Measurements from ENCODE around the gene TMED5. TPM values are rescaled to one million over a fixed set of nuclear protein-coding genes. Genes with fewer than 3 reads are reported as not detected.

Gene TMED5
- total RNA-seq, 4 donors from 2014 or later, result 23.9 to 34.4 (median 26.9) TPM

DNA sequence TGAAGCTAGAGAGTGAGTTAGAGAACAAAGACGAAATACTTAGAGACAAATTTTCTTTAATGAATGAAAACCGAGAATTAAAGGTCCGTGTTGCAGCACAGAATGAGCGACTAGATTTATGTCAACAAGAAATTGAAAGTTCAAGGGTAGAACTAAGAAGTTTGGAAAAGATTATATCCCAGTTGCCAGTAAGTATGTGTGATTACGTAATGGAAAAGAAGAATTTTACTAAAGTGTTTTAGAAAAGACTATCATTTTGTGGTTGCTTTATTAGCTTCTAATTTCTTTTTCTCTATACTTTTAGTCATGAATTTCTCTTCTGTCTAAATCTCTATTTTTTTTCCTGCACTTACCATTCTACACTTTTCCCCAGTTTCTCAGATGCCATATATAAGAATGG is 27.0 kb upstream of the TMED5 start:
- intact Hi-C loops (cut with DNase I; ENCODE audit: low total_unique reads), result no loop called here
- DNase-seq (ENCODE audit: low spot score in 2 of 2), result no peak
- H3K4me3 ChIP-seq (ENCODE audit: low read depth, poor library complexity, severe bottlenecking), result no peak overlapping the region
- WGBS, 2 donors, result 92 to 94% methylated on average over 5 of the region's 5 CpGs
- TF ChIP-seq, protein P1, sequence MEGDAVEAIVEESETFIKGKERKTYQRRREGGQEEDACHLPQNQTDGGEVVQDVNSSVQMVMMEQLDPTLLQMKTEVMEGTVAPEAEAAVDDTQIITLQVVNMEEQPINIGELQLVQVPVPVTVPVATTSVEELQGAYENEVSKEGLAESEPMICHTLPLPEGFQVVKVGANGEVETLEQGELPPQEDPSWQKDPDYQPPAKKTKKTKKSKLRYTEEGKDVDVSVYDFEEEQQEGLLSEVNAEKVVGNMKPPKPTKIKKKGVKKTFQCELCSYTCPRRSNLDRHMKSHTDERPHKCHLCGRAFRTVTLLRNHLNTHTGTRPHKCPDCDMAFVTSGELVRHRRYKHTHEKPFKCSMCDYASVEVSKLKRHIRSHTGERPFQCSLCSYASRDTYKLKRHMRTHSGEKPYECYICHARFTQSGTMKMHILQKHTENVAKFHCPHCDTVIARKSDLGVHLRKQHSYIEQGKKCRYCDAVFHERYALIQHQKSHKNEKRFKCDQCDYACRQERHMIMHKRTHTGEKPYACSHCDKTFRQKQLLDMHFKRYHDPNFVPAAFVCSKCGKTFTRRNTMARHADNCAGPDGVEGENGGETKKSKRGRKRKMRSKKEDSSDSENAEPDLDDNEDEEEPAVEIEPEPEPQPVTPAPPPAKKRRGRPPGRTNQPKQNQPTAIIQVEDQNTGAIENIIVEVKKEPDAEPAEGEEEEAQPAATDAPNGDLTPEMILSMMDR (IDR thresholded peaks at IDR 0.05), result no peak
- TF ChIP-seq POLR2A (IDR thresholded peaks at IDR 0.05), result no peak

DNA sequence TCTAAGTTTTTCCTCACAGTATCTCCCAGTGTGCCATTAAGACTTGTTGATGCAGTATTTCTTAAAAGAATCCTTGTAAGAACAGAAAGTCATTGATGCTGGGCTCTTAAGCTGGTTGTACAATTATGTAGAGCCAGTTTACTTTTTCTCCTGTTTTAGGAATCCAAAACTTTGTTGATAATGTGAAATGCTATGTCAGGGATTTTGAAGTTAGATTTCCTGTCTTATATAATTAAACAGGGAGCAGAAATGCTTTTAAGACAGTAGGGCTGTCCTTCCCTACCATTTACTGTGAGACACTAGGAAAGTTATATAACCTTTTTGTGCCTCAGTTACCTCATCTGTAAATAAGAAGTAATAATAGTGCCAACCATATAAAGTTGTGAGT is 26.3 kb upstream of the TMED5 start:
- intact Hi-C loops (cut with DNase I; ENCODE audit: low total_unique reads), result no loop called here
- no peak overlapping the region for H3K4me3 ChIP-seq (ENCODE audit: low read depth, poor library complexity, severe bottlenecking)
- no peak for DNase-seq (ENCODE audit: low spot score in 2 of 2)
- no peak for TF ChIP-seq POLR2A (IDR thresholded peaks at IDR 0.05)
- TF ChIP-seq, protein P1 (IDR thresholded peaks at IDR 0.05), result no peak

DNA sequence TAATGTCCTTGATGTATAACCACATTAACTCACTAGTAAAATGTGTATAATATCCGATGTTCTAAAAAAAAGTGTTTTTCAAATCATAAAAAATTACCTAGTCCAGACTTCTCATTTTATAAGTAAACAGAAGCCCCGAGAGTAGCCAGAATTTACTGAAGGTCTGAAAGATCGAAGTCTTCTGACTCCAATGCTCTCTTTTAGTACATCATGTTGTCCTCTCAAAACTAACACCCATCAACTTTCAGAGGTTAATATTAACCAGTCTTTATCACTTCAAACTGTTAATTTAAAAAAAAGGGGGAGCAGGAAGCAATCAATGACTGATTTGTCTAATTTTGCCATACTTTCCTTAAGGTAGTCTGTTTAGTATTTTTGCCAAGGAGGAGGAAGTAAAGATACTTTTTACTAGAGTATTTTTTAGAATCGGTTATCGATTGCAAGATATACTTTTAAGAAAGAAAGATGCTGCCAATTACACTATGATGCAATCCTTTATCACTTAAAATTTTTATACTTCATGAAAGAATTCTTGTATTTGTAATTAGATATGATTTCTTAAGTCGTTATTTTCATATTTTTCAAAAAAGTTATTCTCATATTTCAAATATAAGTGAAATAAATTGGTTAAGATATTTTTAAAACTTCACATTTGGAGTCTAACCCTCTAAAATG is 25.8 kb upstream of the TMED5 start:
- no peak overlapping the region for H3K4me3 ChIP-seq (ENCODE audit: low read depth, poor library complexity, severe bottlenecking)
- 93 to 94% methylated on average over 6 of the region's 6 CpGs for WGBS, 2 donors
- TF ChIP-seq POLR2A (IDR thresholded peaks at IDR 0.05), result no peak
- TF ChIP-seq, protein P1 (IDR thresholded peaks at IDR 0.05), result no peak
- DNase-seq (ENCODE audit: low spot score in 2 of 2), result no peak
- intact Hi-C loops (cut with DNase I; ENCODE audit: low total_unique reads), result no loop called here

DNA sequence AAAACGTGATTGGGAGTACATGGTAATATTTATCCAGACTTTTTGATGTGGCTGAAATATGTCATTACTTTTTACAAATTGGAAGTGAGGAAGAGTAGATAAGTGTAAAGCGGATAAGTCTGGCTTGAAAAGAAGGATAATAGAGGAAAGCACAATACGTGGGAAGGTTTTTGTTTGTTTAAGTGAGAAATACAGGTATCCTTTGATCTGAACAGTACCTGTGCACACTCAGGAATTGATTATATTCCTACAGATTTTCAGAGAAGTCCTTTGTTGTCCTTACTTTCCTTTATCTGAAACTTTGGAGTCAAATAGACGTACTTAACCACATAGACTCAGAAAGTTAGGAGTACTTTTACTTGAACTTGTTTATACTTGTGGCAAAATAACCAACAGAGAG is 20.5 kb upstream of the TMED5 start:
- TF ChIP-seq POLR2A (IDR thresholded peaks at IDR 0.05), result no peak
- TF ChIP-seq, protein P1 (IDR thresholded peaks at IDR 0.05), result no peak
- 95 to 96% methylated on average over 4 of the region's 4 CpGs for WGBS, 2 donors
- no peak overlapping the region for H3K4me3 ChIP-seq (ENCODE audit: low read depth, poor library complexity, severe bottlenecking)
- DNase-seq (ENCODE audit: low spot score in 2 of 2), result no peak
- intact Hi-C loops (cut with DNase I; ENCODE audit: low total_unique reads), result no loop called here

DNA sequence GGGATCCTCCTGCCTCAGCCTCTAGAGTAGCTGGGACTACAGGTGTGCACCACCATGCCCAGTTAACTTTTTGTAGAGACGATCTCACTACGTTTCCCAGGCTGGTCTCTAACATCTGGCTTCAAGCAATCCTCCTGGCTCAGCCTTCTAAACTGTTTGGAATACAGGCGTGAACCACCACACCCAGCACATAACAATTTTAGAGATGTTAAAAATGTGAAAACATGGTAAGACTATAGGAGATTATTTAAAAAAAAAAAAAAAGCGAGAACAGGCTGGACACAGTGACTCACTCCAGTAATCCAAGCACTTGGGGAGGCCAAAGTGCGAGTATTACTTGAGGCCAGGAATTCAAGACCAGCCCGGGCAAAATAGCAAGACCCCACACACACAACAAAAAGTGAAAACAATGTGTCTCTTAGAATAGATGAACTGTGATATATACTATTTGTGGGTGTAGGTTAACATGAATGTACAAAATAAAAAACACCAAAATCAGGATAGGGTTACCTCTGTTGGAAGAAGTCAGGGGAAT is 19.9 kb upstream of the TMED5 start:
- TF ChIP-seq, protein P1 (IDR thresholded peaks at IDR 0.05), result no peak
- TF ChIP-seq POLR2A (IDR thresholded peaks at IDR 0.05), result no peak
- intact Hi-C loops (cut with DNase I; ENCODE audit: low total_unique reads), result no loop called here
- no peak for DNase-seq (ENCODE audit: low spot score in 2 of 2)
- no peak overlapping the region for H3K4me3 ChIP-seq (ENCODE audit: low read depth, poor library complexity, severe bottlenecking)
- WGBS, 2 donors, result 87 to 94% methylated on average over 6 of the region's 6 CpGs

DNA sequence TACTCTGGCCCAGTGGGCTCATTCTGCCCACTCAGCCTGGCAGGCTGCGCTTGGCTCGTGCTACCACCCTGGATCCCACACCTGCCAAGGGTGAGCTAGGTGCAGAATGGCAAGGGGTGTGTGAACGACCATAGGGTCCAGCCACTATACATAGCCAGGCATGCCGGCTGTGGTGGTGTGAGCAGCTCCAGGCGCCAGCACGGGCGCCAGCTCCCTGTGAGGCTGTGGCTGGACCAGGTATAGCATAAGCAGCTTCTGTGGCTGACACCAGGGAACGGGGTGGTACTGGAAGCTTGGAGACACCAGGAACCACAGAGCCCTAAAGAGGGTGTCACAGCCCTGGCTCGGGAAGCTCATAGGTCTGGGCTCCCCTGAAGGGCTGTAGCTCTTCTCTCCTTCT is 18.9 kb upstream of the TMED5 start:
- TF ChIP-seq, protein P1 (IDR thresholded peaks at IDR 0.05), result no peak
- TF ChIP-seq POLR2A (IDR thresholded peaks at IDR 0.05), result no peak
- 98% methylated on average over 8 to 9 of the region's 9 CpGs for WGBS, 2 donors
- intact Hi-C loops (cut with DNase I; ENCODE audit: low total_unique reads), result no loop called here
- no peak for DNase-seq (ENCODE audit: low spot score in 2 of 2)
- H3K4me3 ChIP-seq (ENCODE audit: low read depth, poor library complexity, severe bottlenecking), result no peak overlapping the region
